Bladder microvascular endothelial cell (primary cell): ENCODE results near the gene GALT. TPM values are rescaled to one million over a fixed set of nuclear protein-coding genes. Genes with fewer than 3 reads are reported as not detected.

Source experiments
- total RNA-seq: library from RNA; depleted of rRNA; stranded (reverse); fragments of >200 nt; gene quantifications from 2 replicates; pipeline ENCODE4 v1.2.3, GENCODE V29; 2014

GALT gene
- 20.7 and 33.9 TPM in 2 replicates for total RNA-seq

DNA sequence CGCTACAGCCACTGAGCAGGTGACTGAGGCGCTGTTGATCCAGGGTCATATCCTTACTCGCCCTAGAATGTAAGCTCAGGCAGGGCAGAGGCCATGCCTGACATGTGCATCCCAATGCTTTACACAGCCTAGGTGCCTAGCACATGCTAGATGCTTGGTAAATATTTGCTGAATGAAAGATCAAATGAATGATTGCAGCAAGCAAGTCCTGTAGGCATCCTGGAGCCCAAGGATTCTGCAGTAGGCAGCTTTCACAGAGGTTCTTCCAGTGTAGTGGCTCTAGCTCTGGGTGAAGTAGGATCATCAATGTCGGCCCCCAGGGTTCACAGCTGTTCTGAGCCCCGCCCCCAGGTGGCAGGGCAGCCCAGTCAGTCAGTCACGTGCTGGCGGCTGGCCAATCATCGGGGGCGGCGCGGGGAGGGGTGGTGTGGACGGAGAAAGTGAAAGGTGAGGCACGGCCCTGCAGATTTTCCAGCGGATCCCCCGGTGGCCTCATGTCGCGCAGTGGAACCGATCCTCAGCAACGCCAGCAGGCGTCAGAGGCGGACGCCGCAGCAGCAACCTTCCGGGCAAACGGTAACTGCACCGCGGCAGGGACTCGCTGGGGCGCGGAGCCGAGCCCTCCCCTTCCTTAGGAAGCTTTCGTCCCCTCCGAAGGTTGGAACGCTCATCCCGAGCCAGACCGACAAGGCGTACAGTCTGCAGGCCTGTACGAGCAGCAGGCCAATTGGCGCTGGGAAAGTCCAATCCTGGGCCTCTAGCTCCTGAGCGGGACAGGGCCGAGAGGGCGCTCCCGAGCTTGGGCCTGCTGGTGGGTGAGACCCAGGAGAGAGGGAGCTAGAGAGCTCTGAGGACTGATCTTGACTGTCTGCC is at the start of gene GALT:
Gene GALT, plus strand, starts transcription at position 465 of the 873 bp plus-strand sequence. Its CDS starts 30 bp downstream, at position 495.

GRCh38 chr9:34611811-34612787 is 34.4 kb upstream of the GALT start, which contains the start of gene RPP25L:
RPP25L (minus strand) TSS chr9:34612097; CDS start chr9:34611296, 801 bp downstream.

DNA sequence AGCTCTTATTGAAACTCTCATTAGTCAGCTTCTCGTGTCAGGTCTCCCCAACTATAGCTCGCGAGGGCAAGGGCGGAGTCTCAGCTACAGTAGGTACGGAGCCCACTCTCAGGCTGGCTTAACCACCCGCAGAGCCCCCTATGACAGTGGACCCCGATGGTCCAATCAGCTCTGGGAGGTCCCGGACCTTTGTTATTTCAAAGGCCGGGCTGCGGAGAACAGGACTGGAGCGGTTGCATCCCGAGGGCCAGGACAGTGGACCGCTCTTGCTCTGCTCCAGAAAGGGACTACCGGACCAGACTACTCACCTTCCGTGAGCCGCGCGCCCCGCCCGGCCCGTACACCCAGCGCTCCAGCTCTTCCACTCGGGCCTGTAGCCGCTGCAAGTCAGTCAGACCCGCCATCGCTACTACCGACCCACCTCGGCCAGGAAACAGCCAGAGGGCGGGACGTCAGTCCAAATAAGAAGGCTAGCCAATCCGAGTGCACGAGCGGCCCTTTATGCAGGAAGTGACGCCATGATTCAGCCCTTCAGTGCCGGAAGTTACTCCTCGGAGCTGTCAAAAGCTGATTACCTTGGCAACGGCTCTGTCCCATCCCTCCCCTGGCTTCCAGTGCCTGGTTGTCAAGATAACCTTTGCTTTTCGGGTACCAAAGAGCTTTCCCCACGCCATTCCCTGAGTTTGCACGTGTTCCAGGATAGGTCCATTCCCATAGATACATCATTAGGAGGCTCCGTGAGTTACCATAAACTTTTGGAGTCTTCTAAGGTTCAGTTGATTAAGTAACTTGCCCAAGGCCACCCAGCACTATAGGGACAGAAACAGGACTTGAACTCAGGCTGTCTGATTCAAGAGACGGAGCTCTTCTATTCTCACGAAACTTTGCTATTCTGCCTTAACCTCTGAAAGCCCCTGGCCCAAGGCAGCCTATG is 26.1 kb upstream of the GALT start, which contains the start of gene DCTN3:
Gene DCTN3, minus strand, starts transcription at position 435 of the 934 bp plus-strand sequence. Its CDS starts 31 bp downstream, at position 404.

DNA sequence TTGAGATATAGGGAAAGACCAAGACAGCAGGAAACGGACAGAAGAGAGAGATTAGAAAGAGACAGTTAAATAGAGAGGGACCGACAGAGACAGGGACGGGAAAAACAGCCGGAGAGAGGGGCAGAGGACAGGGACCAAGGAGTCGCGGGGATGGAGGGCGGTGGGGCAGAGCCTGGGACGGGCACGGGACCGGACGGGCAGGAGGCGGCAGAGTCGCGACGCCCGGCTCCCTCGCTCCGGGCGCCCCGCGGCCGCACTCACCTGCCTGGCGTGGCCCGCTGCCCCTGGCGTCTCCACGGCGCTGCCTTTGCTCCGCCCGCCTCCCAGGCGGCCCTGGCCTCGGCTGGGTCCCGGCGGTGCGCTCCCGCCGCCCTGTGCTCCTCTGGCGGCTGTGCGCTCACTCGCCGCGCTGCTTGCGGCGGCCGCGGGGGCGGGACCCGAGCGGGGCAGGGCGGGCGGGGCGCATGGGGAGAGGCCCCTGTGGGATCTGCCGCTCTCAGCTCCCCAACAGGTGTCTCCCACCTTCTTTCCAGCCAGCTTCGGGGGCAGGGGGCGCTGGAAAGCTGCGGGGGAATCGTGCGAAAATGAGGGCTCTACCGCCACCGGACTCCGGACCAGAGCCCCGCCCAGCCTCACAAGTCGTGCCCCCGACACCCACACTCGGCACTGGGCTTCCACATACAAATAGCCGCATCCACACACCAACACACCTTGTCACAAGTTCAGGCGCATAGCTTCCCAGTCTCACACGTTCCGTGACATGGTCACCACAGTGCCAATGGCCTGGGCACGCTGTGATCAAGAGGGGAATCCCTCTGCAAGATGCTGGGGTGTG is 17.6 kb upstream of the GALT start, which contains the start of gene ARID3C:
Gene ARID3C, minus strand, starts transcription at position 411 of the 835 bp plus-strand sequence. CDS start 1,052 bp downstream, outside the sequence.

GRCh38 chr9:34637356-34638137 is 8.9 kb upstream of the GALT start, which contains the start of gene SIGMAR1:
SIGMAR1 (minus strand) TSS chr9:34637787; CDS start chr9:34637697, 90 bp downstream.

DNA sequence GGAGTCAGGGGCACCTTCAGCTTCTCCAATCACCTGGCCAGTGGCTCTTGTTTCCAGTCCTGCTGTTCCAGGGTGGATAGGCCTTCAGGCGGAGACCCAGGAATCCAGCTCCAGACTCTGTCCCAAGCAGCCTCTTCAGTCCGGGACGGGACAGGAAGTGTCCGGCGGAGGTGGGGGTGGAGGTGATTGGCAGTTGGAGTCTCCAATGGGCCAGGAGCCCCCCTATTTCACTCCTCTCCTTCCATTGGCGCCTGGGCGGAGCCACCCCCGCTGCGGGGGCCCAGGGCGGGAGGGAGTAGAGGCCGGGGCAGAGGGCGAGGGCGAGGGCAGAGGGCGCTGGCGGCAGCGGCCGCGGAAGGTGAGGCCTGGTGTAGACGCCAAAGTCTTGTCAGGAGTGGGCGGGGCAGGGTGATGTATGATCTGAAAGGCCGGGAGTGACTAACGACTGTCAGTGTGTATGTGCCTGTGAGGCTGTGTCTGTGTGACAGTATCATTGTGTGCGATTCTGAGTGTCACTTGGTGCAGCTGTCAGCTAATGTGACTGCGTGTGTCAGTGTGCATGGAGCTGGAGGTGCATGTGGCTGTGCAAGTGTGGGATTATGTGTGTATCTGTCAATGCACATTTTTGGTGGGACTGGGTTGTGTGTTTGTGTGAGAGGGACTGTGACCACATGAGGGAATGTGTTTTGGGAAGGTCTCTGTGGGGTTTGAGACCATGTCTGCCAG is 5.6 kb downstream of the GALT start, which contains the start of gene IL11RA:
Gene IL11RA, plus strand, starts transcription at position 310 of the 726 bp plus-strand sequence. CDS start 3,033 bp downstream, outside the sequence.

GRCh38 chr9:34662526-34663302 is 16.2 kb downstream of the GALT start, which contains the start of gene CCL27:
CCL27 (minus strand) TSS chr9:34662657; CDS start chr9:34662633, 24 bp downstream.

DNA sequence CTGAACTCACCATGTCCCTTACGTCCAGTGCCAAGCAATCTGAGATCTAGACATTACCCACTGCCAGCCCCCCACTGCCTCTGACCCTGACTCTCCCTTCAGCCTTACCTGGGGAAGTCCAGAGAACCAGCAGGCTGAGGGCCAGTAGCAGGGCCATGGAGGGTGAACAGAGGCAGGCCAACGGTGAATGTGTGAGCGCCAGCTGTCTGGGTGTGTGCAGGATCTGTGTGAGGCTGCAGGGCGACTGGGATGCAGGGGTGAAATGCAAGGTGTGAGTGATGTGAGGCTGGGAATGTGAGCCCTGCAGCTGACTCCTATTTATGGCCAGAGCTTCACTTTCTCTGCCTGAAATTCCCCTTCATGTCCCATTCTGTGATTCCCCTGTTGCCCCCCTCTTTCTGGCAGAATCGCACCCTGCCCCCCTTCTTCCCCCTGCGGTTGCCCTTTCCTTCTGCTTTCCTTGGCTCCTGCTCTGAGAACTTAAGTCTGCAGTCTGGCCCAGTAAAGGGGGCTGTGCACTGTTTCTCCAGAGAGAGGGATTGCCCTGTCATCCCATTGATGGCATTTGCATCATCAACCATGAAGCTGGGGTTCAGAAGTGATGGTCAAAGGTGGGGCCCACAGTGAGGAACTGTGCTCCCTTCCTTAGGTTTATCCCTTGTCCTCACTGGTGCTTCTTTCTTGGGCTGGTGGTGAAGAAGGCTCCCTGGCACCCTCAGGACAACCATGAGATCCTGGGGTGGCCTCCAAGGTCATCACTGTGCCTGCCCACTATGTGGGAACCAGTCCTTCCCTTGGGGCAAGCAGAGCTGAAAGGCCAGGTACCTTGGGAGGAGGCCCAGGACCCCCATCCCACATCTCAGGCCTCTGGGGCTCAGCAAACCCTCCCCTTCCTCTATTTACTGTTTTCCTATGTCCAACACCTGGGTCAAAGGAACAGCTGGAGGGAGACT is 44.8 kb downstream of the GALT start, which contains the start of gene CCL19:
Gene CCL19, minus strand, starts transcription at position 294 of the 953 bp plus-strand sequence. Its CDS starts 137 bp downstream, at position 157.

Other genes with a start within 250 kb of the GALT start
- 8.6 and 15.9 TPM in 2 replicates for gene FAM219A, start 188.1 kb upstream of the GALT start, total RNA-seq
- not detected in 2 replicates for gene DNAI1, start 187.9 kb upstream of the GALT start, total RNA-seq
- 0.06 and 0.16 TPM in 2 replicates for gene ENHO, start 123.7 kb upstream of the GALT start, total RNA-seq
- not detected in 2 replicates for gene CNTFR, start 57.0 kb upstream of the GALT start, total RNA-seq
- 14.4 and 20.2 TPM in 2 replicates for gene RPP25L, start 34.6 kb upstream of the GALT start, total RNA-seq
- gene DCTN3, start 26.2 kb upstream of the GALT start, total RNA-seq = 67.2 and 74.1 TPM in 2 replicates
- 0.16 TPM in 1 of 2 replicates, not detected in the other for gene ARID3C, start 17.6 kb upstream of the GALT start, total RNA-seq
- gene SIGMAR1, start 8.9 kb upstream of the GALT start, total RNA-seq = 24.8 and 48.1 TPM in 2 replicates
- gene IL11RA, start 5.5 kb downstream of the GALT start, total RNA-seq = 6.6 and 9.6 TPM in 2 replicates
- gene CCL27, start 16.0 kb downstream of the GALT start, total RNA-seq = 0.16 TPM in 1 of 2 replicates, not detected in the other
- not detected in 2 replicates for gene CCL19, start 44.6 kb downstream of the GALT start, total RNA-seq
- gene CCL21, start 63.5 kb downstream of the GALT start, total RNA-seq = 0.76 TPM in 1 of 2 replicates, not detected in the other